HG03095 (cell line): ENCODE results near the gene PSMB11.
"Not testable (repeated sequence)": the region's sequence is repeated elsewhere in the genome, so short reads cannot be mapped to it uniquely, and the experiment has no call there.

Experiments used
- ATAC-seq: cut with Tn5 transposase; IDR thresholded peaks from one replicate; pipeline ENCODE4 v1.9.1; 2021; ENCODE audit warnings: moderate library complexity; ENCODE audit not compliant: unreplicated experiment

PSMB11 gene

GRCh38 chr14:23042162-23042965, at the start of gene PSMB11:
PSMB11 (plus strand) TSS chr14:23042212; CDS start chr14:23042226, 14 bp downstream.
- ATAC-seq, result no peak

- ATAC-seq, result no peak
Measured at GRCh38 chr14:22993517-22993916, 48.5 kb upstream of the PSMB11 start.

- no peak for ATAC-seq
Measured at GRCh38 chr14:22994762-22995275, 47.2 kb upstream of the PSMB11 start.

- ATAC-seq, result no peak
Measured at GRCh38 chr14:22995889-22996625, 46.0 kb upstream of the PSMB11 start.

GRCh38 chr14:22996768-22997654, 45.0 kb upstream of the PSMB11 start:
- no peak for ATAC-seq

- ATAC-seq, result no peak
Measured at GRCh38 chr14:22997676-22998323, 44.2 kb upstream of the PSMB11 start.

GRCh38 chr14:22998329-22999012, 43.5 kb upstream of the PSMB11 start:
- no peak for ATAC-seq

- no peak for ATAC-seq
Measured at GRCh38 chr14:23000860-23001259, 41.2 kb upstream of the PSMB11 start.

GRCh38 chr14:23002592-23002991, 39.4 kb upstream of the PSMB11 start:
- no peak for ATAC-seq

GRCh38 chr14:23004274-23004673, 37.7 kb upstream of the PSMB11 start:
- ATAC-seq, result not testable (repeated sequence)

GRCh38 chr14:23005451-23006187, 36.4 kb upstream of the PSMB11 start:
- no peak for ATAC-seq

GRCh38 chr14:23006188-23006534, 35.9 kb upstream of the PSMB11 start:
- no peak for ATAC-seq

- peak; percentile 92 for ATAC-seq
Measured at GRCh38 chr14:23006544-23007419, 35.2 kb upstream of the PSMB11 start.

- ATAC-seq, result no peak
Measured at GRCh38 chr14:23008831-23009230, 33.2 kb upstream of the PSMB11 start.

- ATAC-seq, result no peak
Measured at GRCh38 chr14:23009483-23009938, 32.5 kb upstream of the PSMB11 start.

- ATAC-seq, result no peak
Measured at GRCh38 chr14:23009939-23010726, 31.9 kb upstream of the PSMB11 start, which contains the start of gene C14orf93. C14orf93 (minus strand) TSS chr14:23010143; CDS start chr14:22999023, 11,120 bp downstream.

GRCh38 chr14:23013054-23013748, 28.8 kb upstream of the PSMB11 start:
- no peak for ATAC-seq
